ENCODE measurements around the gene F8.
"Not testable (repeated sequence)": the region's sequence is repeated elsewhere in the genome, so short reads cannot be mapped to it uniquely, and the experiment has no call there.

F8 gene

GRCh38 chrX:154819771-154820341 is 202.7 kb downstream of the F8 start:
- H2BK120ac ChIP-seq (ENCODE audit: insufficient read depth, low read length, poor library complexity) = no peak overlapping the region
- H3K27me3 ChIP-seq (ENCODE audit: insufficient read depth, low read length) = no peaks in the 10 kb centered on the region
- no peaks in the 10 kb centered on the region for H3K9me3 ChIP-seq (ENCODE audit: insufficient read depth, low read depth, low read length)
- H4K91ac ChIP-seq (ENCODE audit: low read depth, low read length) = no peak overlapping the region
- no peak overlapping the region for H2BK12ac ChIP-seq (ENCODE audit: low read length)
- H3K4ac ChIP-seq (ENCODE audit: low read depth, low read length) = no peak overlapping the region
- no peak overlapping the region for H2AFZ ChIP-seq (ENCODE audit: insufficient read depth, low read length, poor library complexity)
- no peak overlapping the region for H3K4me2 ChIP-seq (ENCODE audit: low read length)
- H3K4me1 ChIP-seq (ENCODE audit: control insufficient read depth in 1 of 2, insufficient read depth in 2 of 2, low read length in 2 of 2) = no peaks in the 10 kb centered on the region
- no peak overlapping the region for H3K4me3 ChIP-seq (ENCODE audit: low read depth, low read length)
- no peak overlapping the region for H3K18ac ChIP-seq (ENCODE audit: low read length)
- H3K36me3 ChIP-seq (ENCODE audit: control insufficient read depth in 1 of 2, insufficient read depth in 2 of 2, low read length in 2 of 2) = no peaks in the 10 kb centered on the region
- H2BK5ac ChIP-seq (ENCODE audit: low read depth, low read length, poor library complexity) = no peak overlapping the region
- H2AK5ac ChIP-seq (ENCODE audit: low read length) = no peak overlapping the region
- no peaks in the 10 kb centered on the region for H3K79me1 ChIP-seq (ENCODE audit: low read length)
- H3K79me2 ChIP-seq (ENCODE audit: control insufficient read depth, insufficient read depth, low read length, poor library complexity) = no peaks in the 10 kb centered on the region
- DNase-seq = no peak
- no peak overlapping the region for H3K27ac ChIP-seq (ENCODE audit: low read depth, low read length)
- H4K12ac ChIP-seq (ENCODE audit: low read depth, low read length) = no peak overlapping the region
- H4K8ac ChIP-seq (ENCODE audit: low read depth, low read length) = no peak overlapping the region
- WGBS (ENCODE audit: extremely low coverage, insufficient coverage, insufficient read length) = no CpG with 5 or more reads among the region's 7 CpGs
- H3K9ac ChIP-seq (ENCODE audit: low read length) = no peak overlapping the region
- no peak overlapping the region for H3K23ac ChIP-seq (ENCODE audit: low read length)
- no peak overlapping the region for H3K14ac ChIP-seq (ENCODE audit: low read length)

GRCh38 chrX:154818916-154819770 is 203.4 kb downstream of the F8 start:
- Histone ChIP-seq H3K18ac (ENCODE audit: low read length) (no peak overlapping the region), H3K9me3 (ENCODE audit: insufficient read depth, low read depth, low read length) (no peaks in the 10 kb centered on the region), H2BK120ac (ENCODE audit: insufficient read depth, low read length, poor library complexity) (no peak overlapping the region), H4K12ac (ENCODE audit: low read depth, low read length) (no peak overlapping the region), H3K4ac (ENCODE audit: low read depth, low read length) (no peak overlapping the region), H2BK12ac (ENCODE audit: low read length) (no peak overlapping the region), H3K79me2 (ENCODE audit: control insufficient read depth, insufficient read depth, low read length, poor library complexity) (no peaks in the 10 kb centered on the region), H2AFZ (ENCODE audit: insufficient read depth, low read length, poor library complexity) (no peak overlapping the region), H3K23ac (ENCODE audit: low read length) (no peak overlapping the region), H4K8ac (ENCODE audit: low read depth, low read length) (no peak overlapping the region), H3K79me1 (ENCODE audit: low read length) (no peaks in the 10 kb centered on the region), H3K9ac (ENCODE audit: low read length) (no peak overlapping the region), H3K4me2 (ENCODE audit: low read length) (no peak overlapping the region), H3K27ac (ENCODE audit: low read depth, low read length) (no peak overlapping the region), H3K4me3 (ENCODE audit: low read depth, low read length) (no peak overlapping the region), H2AK5ac (ENCODE audit: low read length) (no peak overlapping the region), H2BK5ac (ENCODE audit: low read depth, low read length, poor library complexity) (no peak overlapping the region), H3K36me3 (ENCODE audit: control insufficient read depth in 1 of 2, insufficient read depth in 2 of 2, low read length in 2 of 2) (no peaks in the 10 kb centered on the region), H3K4me1 (ENCODE audit: control insufficient read depth in 1 of 2, insufficient read depth in 2 of 2, low read length in 2 of 2) (no peaks in the 10 kb centered on the region), H3K27me3 (ENCODE audit: insufficient read depth, low read length) (no peaks in the 10 kb centered on the region), H4K91ac (ENCODE audit: low read depth, low read length) (no peak overlapping the region), H3K14ac (ENCODE audit: low read length) (no peak overlapping the region)
- no CpG with 5 or more reads among the region's 11 CpGs for WGBS (ENCODE audit: extremely low coverage, insufficient coverage, insufficient read length)
- no peak for DNase-seq

- not testable (repeated sequence) for H3K18ac ChIP-seq (ENCODE audit: low read length); H3K23ac ChIP-seq (ENCODE audit: low read length); H3K4me1 ChIP-seq (ENCODE audit: control insufficient read depth in 1 of 2, insufficient read depth in 2 of 2, low read length in 2 of 2); H3K4me3 ChIP-seq (ENCODE audit: low read depth, low read length); H3K79me2 ChIP-seq (ENCODE audit: control insufficient read depth, insufficient read depth, low read length, poor library complexity); H3K4me2 ChIP-seq (ENCODE audit: low read length); H4K91ac ChIP-seq (ENCODE audit: low read depth, low read length); H2AFZ ChIP-seq (ENCODE audit: insufficient read depth, low read length, poor library complexity); H4K8ac ChIP-seq (ENCODE audit: low read depth, low read length); H3K27ac ChIP-seq (ENCODE audit: low read depth, low read length); H3K9ac ChIP-seq (ENCODE audit: low read length); H3K27me3 ChIP-seq (ENCODE audit: insufficient read depth, low read length); H3K4ac ChIP-seq (ENCODE audit: low read depth, low read length); H3K14ac ChIP-seq (ENCODE audit: low read length); H2BK120ac ChIP-seq (ENCODE audit: insufficient read depth, low read length, poor library complexity); H3K79me1 ChIP-seq (ENCODE audit: low read length); H3K36me3 ChIP-seq (ENCODE audit: control insufficient read depth in 1 of 2, insufficient read depth in 2 of 2, low read length in 2 of 2); H4K12ac ChIP-seq (ENCODE audit: low read depth, low read length); H2BK12ac ChIP-seq (ENCODE audit: low read length); DNase-seq; H2AK5ac ChIP-seq (ENCODE audit: low read length); H3K9me3 ChIP-seq (ENCODE audit: insufficient read depth, low read depth, low read length); H2BK5ac ChIP-seq (ENCODE audit: low read depth, low read length, poor library complexity)
- no CpG with 5 or more reads among the region's 19 CpGs for WGBS (ENCODE audit: extremely low coverage, insufficient coverage, insufficient read length)
These were observed 205.4 kb downstream of the F8 start for GRCh38 chrX:154817048-154817618.

- not testable (repeated sequence) for H2BK5ac ChIP-seq (ENCODE audit: low read depth, low read length, poor library complexity); H3K4me3 ChIP-seq (ENCODE audit: low read depth, low read length); H3K4ac ChIP-seq (ENCODE audit: low read depth, low read length); H3K9me3 ChIP-seq (ENCODE audit: insufficient read depth, low read depth, low read length); H4K12ac ChIP-seq (ENCODE audit: low read depth, low read length); H3K18ac ChIP-seq (ENCODE audit: low read length); H2BK120ac ChIP-seq (ENCODE audit: insufficient read depth, low read length, poor library complexity); H3K14ac ChIP-seq (ENCODE audit: low read length); H3K79me1 ChIP-seq (ENCODE audit: low read length); H3K4me1 ChIP-seq (ENCODE audit: control insufficient read depth in 1 of 2, insufficient read depth in 2 of 2, low read length in 2 of 2); H3K27me3 ChIP-seq (ENCODE audit: insufficient read depth, low read length); H3K9ac ChIP-seq (ENCODE audit: low read length); H2AFZ ChIP-seq (ENCODE audit: insufficient read depth, low read length, poor library complexity); H3K23ac ChIP-seq (ENCODE audit: low read length); DNase-seq; H3K79me2 ChIP-seq (ENCODE audit: control insufficient read depth, insufficient read depth, low read length, poor library complexity); H3K4me2 ChIP-seq (ENCODE audit: low read length); H4K91ac ChIP-seq (ENCODE audit: low read depth, low read length); H3K36me3 ChIP-seq (ENCODE audit: control insufficient read depth in 1 of 2, insufficient read depth in 2 of 2, low read length in 2 of 2); H2AK5ac ChIP-seq (ENCODE audit: low read length); H4K8ac ChIP-seq (ENCODE audit: low read depth, low read length); H3K27ac ChIP-seq (ENCODE audit: low read depth, low read length); H2BK12ac ChIP-seq (ENCODE audit: low read length)
- no CpG with 5 or more reads among the region's 4 CpGs for WGBS (ENCODE audit: extremely low coverage, insufficient coverage, insufficient read length)
These were observed 206.1 kb downstream of the F8 start for GRCh38 chrX:154816326-154816898.

Measured in trophoblast cell (in vitro differentiated cells and primary cell).